BE2C (cell line): ENCODE data around the gene SMARCD3.

Experiments
- DNase-seq: peaks from one replicate; pipeline ENCODE4 v3.0.0-alpha.2; 2020
- H3K27me3 ChIP-seq: fragments of 250-450 bp; sonication (Bioruptor Pico); 2 replicates; pipeline ENCODE4 v1.5.1; 2020; ENCODE audit warnings: mild to moderate bottlenecking
- H3K36me3 ChIP-seq: fragments of 250-450 bp; sonication (Bioruptor Pico); 2 replicates; pipeline ENCODE4 v1.5.1; 2020; ENCODE audit warnings: mild to moderate bottlenecking
- H3K4me1 ChIP-seq: fragments of 250-450 bp; sonication (Bioruptor Pico); 2 replicates; pipeline ENCODE4 v1.5.1; 2020
- H3K4me3 ChIP-seq: 2 replicates; pipeline ENCODE4 v1.5.1; 2011; ENCODE audit warnings: low read depth, low read length
- H3K9me3 ChIP-seq: fragments of 250-450 bp; sonication (Bioruptor Pico); 2 replicates; pipeline ENCODE4 v1.5.1; 2020
- TF ChIP-seq, protein P1 (sequence below): IDR thresholded peaks from 2 replicates; pipeline ENCODE4 v1.5.1; 2012; ENCODE audit warnings: mild to moderate bottlenecking, low read depth, low read length

SMARCD3 gene

DNA sequence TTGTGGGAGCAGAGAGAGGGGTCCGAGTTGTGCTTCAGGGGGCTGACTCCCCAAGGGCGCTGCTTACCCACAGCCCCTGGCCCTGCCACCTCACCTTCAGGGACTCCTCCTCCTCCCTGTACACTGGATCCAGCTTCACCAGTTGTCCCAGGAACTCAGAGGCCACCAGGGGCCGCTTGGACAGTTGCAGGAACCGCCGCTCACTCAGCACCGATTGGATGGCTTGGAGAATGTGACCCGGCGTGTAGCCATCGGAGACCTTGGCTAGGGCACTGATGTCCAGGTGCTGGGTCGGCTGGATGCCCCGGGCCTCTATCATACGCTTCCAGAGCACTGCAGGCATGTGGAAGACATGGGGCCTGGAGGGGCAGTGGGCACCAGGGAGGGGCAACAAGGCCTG is 57.0 kb downstream of the SMARCD3 start:
- H3K27me3 ChIP-seq = peaks cover 10% of the 10 kb centered on the region
- no peaks in the 10 kb centered on the region for H3K9me3 ChIP-seq
- no peaks in the 10 kb centered on the region for H3K36me3 ChIP-seq
- DNase-seq = no peak
- H3K4me3 ChIP-seq = no peak overlapping the region
- H3K4me1 ChIP-seq = no peaks in the 10 kb centered on the region
- TF ChIP-seq, protein P1, sequence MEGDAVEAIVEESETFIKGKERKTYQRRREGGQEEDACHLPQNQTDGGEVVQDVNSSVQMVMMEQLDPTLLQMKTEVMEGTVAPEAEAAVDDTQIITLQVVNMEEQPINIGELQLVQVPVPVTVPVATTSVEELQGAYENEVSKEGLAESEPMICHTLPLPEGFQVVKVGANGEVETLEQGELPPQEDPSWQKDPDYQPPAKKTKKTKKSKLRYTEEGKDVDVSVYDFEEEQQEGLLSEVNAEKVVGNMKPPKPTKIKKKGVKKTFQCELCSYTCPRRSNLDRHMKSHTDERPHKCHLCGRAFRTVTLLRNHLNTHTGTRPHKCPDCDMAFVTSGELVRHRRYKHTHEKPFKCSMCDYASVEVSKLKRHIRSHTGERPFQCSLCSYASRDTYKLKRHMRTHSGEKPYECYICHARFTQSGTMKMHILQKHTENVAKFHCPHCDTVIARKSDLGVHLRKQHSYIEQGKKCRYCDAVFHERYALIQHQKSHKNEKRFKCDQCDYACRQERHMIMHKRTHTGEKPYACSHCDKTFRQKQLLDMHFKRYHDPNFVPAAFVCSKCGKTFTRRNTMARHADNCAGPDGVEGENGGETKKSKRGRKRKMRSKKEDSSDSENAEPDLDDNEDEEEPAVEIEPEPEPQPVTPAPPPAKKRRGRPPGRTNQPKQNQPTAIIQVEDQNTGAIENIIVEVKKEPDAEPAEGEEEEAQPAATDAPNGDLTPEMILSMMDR = no peak

DNA sequence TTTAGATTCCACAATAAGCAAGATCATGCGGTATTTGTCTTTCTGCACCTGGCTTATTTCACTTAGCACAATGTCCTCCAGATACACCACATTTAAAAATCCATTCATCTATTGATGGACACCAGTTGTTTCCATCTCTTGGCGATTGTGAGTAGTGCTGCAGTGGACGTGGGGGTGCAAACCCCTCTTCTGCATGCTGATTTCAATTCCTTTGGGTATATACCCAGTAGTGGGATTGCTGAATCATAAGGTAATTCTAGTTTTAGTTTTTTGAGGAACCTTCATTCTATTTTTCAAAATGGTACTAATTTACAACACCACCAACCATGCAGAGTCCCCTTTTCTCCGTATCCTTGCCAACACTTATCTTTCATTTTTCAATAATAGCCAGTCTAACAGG is 59.5 kb downstream of the SMARCD3 start:
- DNase-seq = no peak
- H3K4me1 ChIP-seq = no peaks in the 10 kb centered on the region
- no peaks in the 10 kb centered on the region for H3K36me3 ChIP-seq
- H3K27me3 ChIP-seq = no peaks in the 10 kb centered on the region
- no peak overlapping the region for H3K4me3 ChIP-seq
- TF ChIP-seq, protein P1 = no peak
- H3K9me3 ChIP-seq = no peaks in the 10 kb centered on the region
